Mesothelial cell of epicardium (in vitro differentiated cells): ENCODE data around the gene LRRC56. TPM values are rescaled to one million over a fixed set of nuclear protein-coding genes. Genes with fewer than 3 reads are reported as not detected.

ENCODE experiments used
- DNase-seq, 2 experiments: peaks; one replicate each; pipeline ENCODE4 v3.0.0; 2021; ENCODE audit warnings: low spot score in 2 of 2; ENCODE audit not compliant: unreplicated experiment in 2 of 2
- H3K27ac Mint-ChIP-seq: 2 replicates; pipeline ENCODE4 v1.8.0; 2021; ENCODE audit warnings: mixed read lengths
- H3K27me3 Mint-ChIP-seq: 2 replicates; pipeline ENCODE4 v1.8.0; 2021; ENCODE audit warnings: low read depth, mixed read lengths
- H3K36me3 Mint-ChIP-seq: 2 replicates; pipeline ENCODE4 v1.8.0; 2021; ENCODE audit warnings: mixed read lengths
- H3K4me1 Mint-ChIP-seq: 2 replicates; pipeline ENCODE4 v1.8.0; 2021; ENCODE audit warnings: mixed read lengths
- H3K4me3 Mint-ChIP-seq: 2 replicates; pipeline ENCODE4 v1.8.0; 2021; ENCODE audit warnings: mild to moderate bottlenecking, moderate library complexity, mixed read lengths
- H3K9me3 Mint-ChIP-seq: 2 replicates; pipeline ENCODE4 v1.8.0; 2021; ENCODE audit warnings: mixed read lengths
- CTCF ChIP-seq: fragments of 200-600 bp; sonication (generic); IDR thresholded peaks from one replicate; pipeline ENCODE4 v1.5.0; 2021; ENCODE audit warnings: antibody characterized with exemption; ENCODE audit not compliant: unreplicated experiment
- total RNA-seq: library from RNA; stranded (reverse); gene quantifications from 3 replicates; pipeline ENCODE4 v1.2.1, GENCODE V29; 2021

LRRC56 gene
- total RNA-seq, 1 donor from 2014 or later, result 3.0 TPM

GRCh38 chr11:526192-526591, 11.1 kb upstream of the LRRC56 start:
- DNase-seq, result no peak
- Mint-ChIP-seq H3K27ac (no peak overlapping the region), H3K9me3 (peaks cover 5% of the 10 kb centered on the region)

GRCh38 chr11:528166-528814, 9.0 kb upstream of the LRRC56 start:
- DNase-seq, result no peak
- no peak for TF ChIP-seq CTCF
- Mint-ChIP-seq H3K27ac (no peak overlapping the region), H3K4me1 (no peaks in the 10 kb centered on the region), H3K27me3 (no peaks in the 10 kb centered on the region), H3K4me3 (no peak overlapping the region), H3K36me3 (peaks cover 8% of the 10 kb centered on the region), H3K9me3 (peaks cover 4% of the 10 kb centered on the region)

More at GRCh38 chr11:526192-526591, 11.1 kb upstream of the LRRC56 start:
- no peaks in the 10 kb centered on the region for H3K27me3 Mint-ChIP-seq
- no peak overlapping the region for H3K4me3 Mint-ChIP-seq
- no peaks in the 10 kb centered on the region for H3K4me1 Mint-ChIP-seq
- H3K36me3 Mint-ChIP-seq, result peaks cover 2% of the 10 kb centered on the region
- TF ChIP-seq CTCF, result no peak

- TF ChIP-seq CTCF, result no peak
- DNase-seq, result no peak
- Mint-ChIP-seq H3K4me3 (no peak overlapping the region), H3K4me1 (no peaks in the 10 kb centered on the region), H3K36me3 (peaks cover 6% of the 10 kb centered on the region), H3K9me3 (peaks cover 2% of the 10 kb centered on the region), H3K27ac (no peak overlapping the region), H3K27me3 (no peaks in the 10 kb centered on the region)
Observed at GRCh38 chr11:528815-529727, 8.3 kb upstream of the LRRC56 start.

- Mint-ChIP-seq H3K9me3 (no peaks in the 10 kb centered on the region), H3K27ac (no peak overlapping the region), H3K36me3 (peaks cover 5% of the 10 kb centered on the region), H3K27me3 (no peaks in the 10 kb centered on the region), H3K4me1 (no peaks in the 10 kb centered on the region), H3K4me3 (no peak overlapping the region)
- TF ChIP-seq CTCF, result no peak
- DNase-seq, result no peak
Observed at GRCh38 chr11:529728-530411, 7.5 kb upstream of the LRRC56 start.

DNA sequence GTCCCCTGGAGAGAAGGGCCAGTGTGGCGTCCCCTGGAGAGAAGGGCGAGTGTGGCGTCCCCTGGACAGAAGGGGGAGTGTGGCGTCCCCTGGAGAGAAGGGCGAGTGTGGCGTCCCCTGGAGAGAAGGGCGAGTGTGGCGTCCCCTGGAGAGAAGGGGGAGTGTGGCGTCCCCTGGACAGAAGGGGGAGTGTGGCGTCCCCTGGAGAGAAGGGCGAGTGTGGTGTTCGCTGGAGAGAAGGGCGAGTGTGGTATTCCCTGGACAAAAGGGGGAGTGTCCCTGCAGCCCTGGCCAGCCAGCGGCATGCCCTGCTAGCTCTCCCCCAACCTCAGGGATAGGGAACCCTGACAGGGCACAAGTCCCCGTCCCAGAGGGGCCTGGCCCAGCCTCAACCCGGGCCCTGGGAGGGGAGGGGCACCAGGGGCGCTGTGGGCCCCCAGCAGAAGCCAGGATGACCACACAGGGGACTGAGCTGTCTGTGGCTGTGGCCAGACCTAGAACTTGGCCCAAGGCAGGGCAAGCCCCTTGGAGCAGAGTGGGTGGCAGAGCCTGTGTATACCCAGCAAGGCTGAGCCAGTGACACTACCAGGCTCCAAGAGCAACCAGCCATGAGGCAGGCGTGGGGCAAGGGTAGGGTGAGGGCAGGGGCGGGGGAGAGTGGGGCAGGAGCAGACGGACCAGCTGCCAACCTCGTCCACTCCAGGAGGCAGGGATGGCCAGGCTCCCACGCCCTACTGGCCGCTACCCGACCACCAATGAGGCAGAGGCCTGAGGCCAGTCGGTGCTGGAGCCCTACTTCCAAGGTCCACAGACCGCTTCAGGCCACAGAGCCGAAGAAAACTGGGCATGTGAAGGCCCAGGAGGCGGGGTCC, 6.1 kb upstream of the LRRC56 start:
- Mint-ChIP-seq H3K4me1 (peaks cover 2% of the 10 kb centered on the region), H3K27me3 (no peaks in the 10 kb centered on the region), H3K27ac (no peak overlapping the region), H3K9me3 (no peaks in the 10 kb centered on the region), H3K36me3 (peaks cover 5% of the 10 kb centered on the region), H3K4me3 (no peak overlapping the region)
- TF ChIP-seq CTCF, result no peak
- DNase-seq, result no peak
